Trophoblast cell (in vitro differentiated cells and primary cell): ENCODE data around the gene ASTN2.

ENCODE experiments used
- DNase-seq, 2 donors: peaks; one replicate each; pipeline ENCODE4 v3.0.0-alpha.2; 2016
- H2AFZ ChIP-seq: 2 replicates; pipeline ENCODE4 v1.6.1; 2013; ENCODE audit warnings: low read length, moderate library complexity, mild to moderate bottlenecking; ENCODE audit not compliant: insufficient read depth, poor library complexity
- H2AK5ac ChIP-seq: 2 replicates; pipeline ENCODE4 v1.6.1; 2013; ENCODE audit warnings: mild to moderate bottlenecking, low read length
- H2BK120ac ChIP-seq: 2 replicates; pipeline ENCODE4 v1.6.1; 2013; ENCODE audit warnings: low read length, mild to moderate bottlenecking, moderate library complexity; ENCODE audit not compliant: insufficient read depth, poor library complexity
- H2BK12ac ChIP-seq: 2 replicates; pipeline ENCODE4 v1.6.1; 2013; ENCODE audit warnings: mild to moderate bottlenecking, low read length, moderate library complexity
- H2BK5ac ChIP-seq: 2 replicates; pipeline ENCODE4 v1.6.1; 2013; ENCODE audit warnings: low read length, low read depth, moderate library complexity, mild to moderate bottlenecking; ENCODE audit not compliant: poor library complexity
- H3K14ac ChIP-seq: 2 replicates; pipeline ENCODE4 v1.6.1; 2013; ENCODE audit warnings: mild to moderate bottlenecking, low read length
- H3K18ac ChIP-seq: 2 replicates; pipeline ENCODE4 v1.6.1; 2013; ENCODE audit warnings: mild to moderate bottlenecking, low read length
- H3K23ac ChIP-seq: 2 replicates; pipeline ENCODE4 v1.6.1; 2013; ENCODE audit warnings: low read length
- H3K27ac ChIP-seq: 2 replicates; pipeline ENCODE4 v1.5.1; 2013; ENCODE audit warnings: low read depth, mild to moderate bottlenecking, inconsistent platforms, low read length, moderate library complexity
- H3K27me3 ChIP-seq: 2 replicates; pipeline ENCODE4 v1.6.1; 2013; ENCODE audit warnings: inconsistent platforms, mild to moderate bottlenecking, low read length, moderate library complexity; ENCODE audit not compliant: insufficient read depth
- H3K36me3 ChIP-seq, 2 experiments: 1 replicate in 1 of 2; 2 replicates in 1 of 2; pipeline ENCODE4 v1.6.1; 2013; ENCODE audit warnings: low read length in 2 of 2, mild to moderate bottlenecking in 2 of 2, moderate library complexity in 1 of 2; ENCODE audit not compliant: insufficient read depth in 2 of 2, control insufficient read depth in 1 of 2
- H3K4ac ChIP-seq: 2 replicates; pipeline ENCODE4 v1.6.1; 2013; ENCODE audit warnings: low read depth, mild to moderate bottlenecking, low read length, moderate library complexity
- H3K4me1 ChIP-seq, 2 experiments: 1 replicate in 1 of 2; 2 replicates in 1 of 2; pipeline ENCODE4 v1.6.1; 2013; ENCODE audit warnings: low read length in 2 of 2, mild to moderate bottlenecking in 2 of 2, moderate library complexity in 1 of 2; ENCODE audit not compliant: insufficient read depth in 2 of 2, control insufficient read depth in 1 of 2
- H3K4me2 ChIP-seq: 2 replicates; pipeline ENCODE4 v1.6.1; 2013; ENCODE audit warnings: inconsistent platforms, mild to moderate bottlenecking, low read length, moderate library complexity
- H3K4me3 ChIP-seq: 2 replicates; pipeline ENCODE4 v1.5.1; 2013; ENCODE audit warnings: mild to moderate bottlenecking, low read depth, low read length, inconsistent platforms
- H3K79me1 ChIP-seq: one replicate; pipeline ENCODE4 v1.6.1; 2013; ENCODE audit warnings: low read length
- H3K79me2 ChIP-seq: 2 replicates; pipeline ENCODE4 v1.6.1; 2013; ENCODE audit warnings: low read length, mild to moderate bottlenecking; ENCODE audit not compliant: control insufficient read depth, insufficient read depth, poor library complexity
- H3K9ac ChIP-seq: 2 replicates; pipeline ENCODE4 v1.6.1; 2013; ENCODE audit warnings: mild to moderate bottlenecking, low read length
- H3K9me3 ChIP-seq: 2 replicates; pipeline ENCODE4 v1.6.1; 2013; ENCODE audit warnings: low read depth, mild to moderate bottlenecking, control low read depth, inconsistent platforms, low read length; ENCODE audit not compliant: insufficient read depth
- H4K12ac ChIP-seq: 2 replicates; pipeline ENCODE4 v1.6.1; 2013; ENCODE audit warnings: low read depth, mild to moderate bottlenecking, low read length, moderate library complexity
- H4K8ac ChIP-seq: 2 replicates; pipeline ENCODE4 v1.6.1; 2013; ENCODE audit warnings: low read depth, mild to moderate bottlenecking, low read length, moderate library complexity
- H4K91ac ChIP-seq: one replicate; pipeline ENCODE4 v1.6.1; 2013; ENCODE audit warnings: low read depth, mild to moderate bottlenecking, low read length, moderate library complexity
- WGBS: extraction: QIAGEN DNeasy Blood & Tissue Kit; methylation state at CpG from one replicate; pipeline ENCODE4 v1.1.7; 2013; ENCODE audit warnings: missing lambda C conversion rate; ENCODE audit not compliant: insufficient read length, insufficient coverage; ENCODE audit errors: extremely low coverage; 5-methylcytosine and 5-hydroxymethylcytosine counted together

Gene ASTN2

GRCh38 chr9:116933251-116933650 lies 481.6 kb downstream of the ASTN2 start:
- Histone ChIP-seq H2BK12ac (no peak overlapping the region), H2BK5ac (no peak overlapping the region), H4K8ac (no peak overlapping the region), H2BK120ac (no peak overlapping the region), H3K18ac (no peak overlapping the region), H3K4me2 (no peak overlapping the region), H3K9me3 (peaks cover 3% of the 10 kb centered on the region), H3K79me1 (peaks cover 3% of the 10 kb centered on the region), H3K4ac (no peak overlapping the region), H3K4me3 (no peak overlapping the region), H3K27me3 (no peaks in the 10 kb centered on the region), H3K79me2 (peaks cover 3% of the 10 kb centered on the region), H4K91ac (no peak overlapping the region), H2AFZ (no peak overlapping the region), H4K12ac (no peak overlapping the region), H3K4me1 (peaks cover 3% of the 10 kb centered on the region in 2 experiments), H3K36me3 (no peaks in the 10 kb centered on the region), H3K14ac (no peak overlapping the region), H2AK5ac (no peak overlapping the region), H3K23ac (no peak overlapping the region), H3K9ac (no peak overlapping the region), H3K27ac (no peak overlapping the region)
- no CpG with 5 or more reads among the region's 2 CpGs for WGBS
- DNase-seq = no peak

- WGBS = no CpG with 5 or more reads among the region's 3 CpGs
- Histone ChIP-seq H3K4me1 (peaks cover 3% of the 10 kb centered on the region in 2 experiments), H2AFZ (no peak overlapping the region), H3K14ac (no peak overlapping the region), H3K4me2 (no peak overlapping the region), H2BK12ac (no peak overlapping the region), H3K4ac (no peak overlapping the region), H3K18ac (no peak overlapping the region), H3K4me3 (no peak overlapping the region), H3K79me2 (peaks cover 3% of the 10 kb centered on the region), H3K9me3 (no peaks in the 10 kb centered on the region), H4K12ac (no peak overlapping the region), H3K9ac (no peak overlapping the region), H3K36me3 (no peaks in the 10 kb centered on the region), H3K27ac (no peak overlapping the region), H3K27me3 (no peaks in the 10 kb centered on the region), H3K23ac (no peak overlapping the region), H2BK5ac (no peak overlapping the region), H3K79me1 (peaks cover 3% of the 10 kb centered on the region), H4K91ac (no peak overlapping the region), H2BK120ac (no peak overlapping the region), H4K8ac (no peak overlapping the region), H2AK5ac (no peak overlapping the region)
- DNase-seq = no peak
These were observed 485.2 kb downstream of the ASTN2 start for GRCh38 chr9:116929621-116930020.

- H3K9me3 ChIP-seq = no peaks in the 10 kb centered on the region
- no peak overlapping the region for H3K14ac ChIP-seq
- no peak overlapping the region for H3K4ac ChIP-seq
- no peak overlapping the region for H2AFZ ChIP-seq
- no peak overlapping the region for H3K9ac ChIP-seq
- no peak overlapping the region for H3K27ac ChIP-seq
- H4K12ac ChIP-seq = no peak overlapping the region
- peaks cover 3% of the 10 kb centered on the region for H3K79me2 ChIP-seq
- no peak for DNase-seq
- no peaks in the 10 kb centered on the region for H3K27me3 ChIP-seq
- H3K79me1 ChIP-seq = peaks cover 3% of the 10 kb centered on the region
- no peak overlapping the region for H2BK5ac ChIP-seq
- no peak overlapping the region for H2BK12ac ChIP-seq
- WGBS = no CpG with 5 or more reads among the region's 4 CpGs
- H3K4me2 ChIP-seq = peak overlapping the region; percentile 22
- H3K23ac ChIP-seq = no peak overlapping the region
- H2AK5ac ChIP-seq = no peak overlapping the region
- no peaks in the 10 kb centered on the region for H3K36me3 ChIP-seq
- H3K4me3 ChIP-seq = no peak overlapping the region
- no peak overlapping the region for H2BK120ac ChIP-seq
- H3K4me1 ChIP-seq = peaks cover 3% of the 10 kb centered on the region in 2 experiments
- H4K8ac ChIP-seq = no peak overlapping the region
- H3K18ac ChIP-seq = no peak overlapping the region
- H4K91ac ChIP-seq = no peak overlapping the region
These were observed 486.0 kb downstream of the ASTN2 start for GRCh38 chr9:116928884-116929283.

- Histone ChIP-seq H4K8ac (no peak overlapping the region), H3K9ac (no peak overlapping the region), H2BK5ac (no peak overlapping the region), H3K9me3 (no peaks in the 10 kb centered on the region), H3K79me1 (peaks cover 3% of the 10 kb centered on the region), H3K27ac (no peak overlapping the region), H3K4me3 (no peak overlapping the region), H3K4me2 (no peak overlapping the region), H2AK5ac (no peak overlapping the region), H3K27me3 (no peaks in the 10 kb centered on the region), H3K4ac (no peak overlapping the region), H2BK120ac (no peak overlapping the region), H3K23ac (no peak overlapping the region), H4K12ac (no peak overlapping the region), H2AFZ (no peak overlapping the region), H3K18ac (no peak overlapping the region), H3K4me1 (peaks cover 3% of the 10 kb centered on the region in 2 experiments), H4K91ac (no peak overlapping the region), H3K79me2 (peaks cover 3% of the 10 kb centered on the region), H3K14ac (no peak overlapping the region), H3K36me3 (no peaks in the 10 kb centered on the region), H2BK12ac (no peak overlapping the region)
- DNase-seq = no peak
- WGBS = no CpG with 5 or more reads among the region's 2 CpGs
These were observed 486.6 kb downstream of the ASTN2 start for GRCh38 chr9:116928289-116928688.
